Endothelial cell of umbilical vein (primary cell): ENCODE measurements around the gene NCKAP5. TPM values are rescaled to one million over a fixed set of nuclear protein-coding genes. Genes with fewer than 3 reads are reported as not detected.

Experiments
- BruUV-seq: library from RNA; stranded (reverse); fragments of 400-500 nt; replicated peaks from 2 replicates; lab custom pipeline; 2021; lab: Mats Ljungman, UMichigan
- CTCF ChIA-PET: fragments of 300-600, 350-600 bp; sonication (Branson Sonifier 250); formaldehyde crosslinking; loops from one replicate; lab custom pipeline; 2021; ENCODE audit warnings: antibody characterized with exemption, inconsistent platforms; lab: Charles Lee
- POLR2A ChIA-PET: fragments of 300-600, 350-600 bp; sonication (Branson Sonifier 250); formaldehyde crosslinking; loops from one replicate; lab custom pipeline; 2021; ENCODE audit warnings: antibody characterized with exemption, inconsistent platforms; lab: Charles Lee
- DNase-seq: peaks from one replicate; pipeline ENCODE4 v3.0.0-alpha.2; 2011; ENCODE audit warnings: low read depth, low spot score
- FAIRE-seq: peaks from 2 replicates; lab custom pipeline; 2011; peaks lifted over from hg19 to GRCh38; lab: Jason Lieb, UNC
- H2AFZ ChIP-seq: 2 replicates; pipeline ENCODE4 v1.6.0; 2012; ENCODE audit warnings: low read depth, low read length, control low read depth, inconsistent platforms
- H3K27ac ChIP-seq: 2 replicates; pipeline ENCODE4 v1.5.1; 2011; ENCODE audit warnings: low read depth, mild to moderate bottlenecking, control low read depth, low read length, moderate library complexity; ENCODE audit not compliant: insufficient read depth
- H3K27me3 ChIP-seq, 2 experiments: 2 replicates each; pipeline versions ENCODE4 v1.6.0 to v1.6.1; 2011; ENCODE audit warnings: low read length in 2 of 2, mixed read lengths in 1 of 2; ENCODE audit not compliant: control insufficient read depth in 2 of 2, insufficient read depth in 2 of 2
- H3K36me3 ChIP-seq, 2 experiments: 2 replicates in 1 of 2; 3 replicates in 1 of 2; pipeline ENCODE4 v1.5.1; 2011; ENCODE audit warnings: low read length in 2 of 2, mild to moderate bottlenecking in 1 of 2, moderate library complexity in 1 of 2; ENCODE audit not compliant: control insufficient read depth in 2 of 2, insufficient read depth in 2 of 2; ENCODE audit errors: extremely low read depth in 1 of 2
- H3K4me1 ChIP-seq: 3 replicates; pipeline ENCODE4 v1.5.1; 2011; ENCODE audit warnings: mild to moderate bottlenecking, low read length; ENCODE audit not compliant: control insufficient read depth, insufficient read depth; ENCODE audit errors: extremely low read depth
- H3K4me2 ChIP-seq: 2 replicates; pipeline ENCODE4 v1.6.1; 2011; ENCODE audit warnings: low read length, control low read depth, mixed read lengths; ENCODE audit not compliant: insufficient read depth
- H3K4me3 ChIP-seq, 3 experiments: fragments of 200-600 bp in 1 of 3; sonication (generic), shearing (Covaris generic) in 1 of 3; replicated peaks in 1 of 3; 2 replicates each; pipeline ENCODE4 v1.5.1; 2011 to 2016; ENCODE audit warnings: control low read depth in 3 of 3, low read length in 3 of 3, mild to moderate bottlenecking in 2 of 3, inconsistent platforms in 1 of 3, low read depth in 1 of 3, moderate library complexity in 1 of 3; ENCODE audit not compliant: insufficient read depth in 1 of 3
- H3K79me2 ChIP-seq: 2 replicates; pipeline ENCODE4 v1.6.0; 2012; ENCODE audit warnings: low read length, inconsistent platforms; ENCODE audit not compliant: control insufficient read depth, insufficient read depth
- H3K9ac ChIP-seq: replicated peaks from 2 replicates; pipeline ENCODE3; 2011; ENCODE audit warnings: low read length, control low read depth; ENCODE audit not compliant: insufficient read depth; ENCODE audit errors: extremely low read depth
- H3K9me1 ChIP-seq: replicated peaks from 3 replicates; pipeline ENCODE4 v1.6.0; 2011; ENCODE audit warnings: mild to moderate bottlenecking, low read length; ENCODE audit not compliant: control insufficient read depth, insufficient read depth; ENCODE audit errors: extremely low read depth
- H3K9me3 ChIP-seq: replicated peaks from 2 replicates; pipeline ENCODE4 v1.5.1; 2012; ENCODE audit warnings: low read length, inconsistent platforms; ENCODE audit not compliant: control insufficient read depth, insufficient read depth
- H4K20me1 ChIP-seq: replicated peaks from 2 replicates; pipeline ENCODE3; 2011; ENCODE audit warnings: mild to moderate bottlenecking, low read length; ENCODE audit not compliant: control insufficient read depth, insufficient read depth; ENCODE audit errors: extremely low read depth
- CTCF ChIP-seq, 2 donors: IDR thresholded peaks; 1 replicate in 1 of 2; 2 replicates in 1 of 2; pipeline ENCODE4 v1.5.1; 2011; ENCODE audit warnings: low read length in 2 of 2, mild to moderate bottlenecking in 2 of 2, moderate library complexity in 2 of 2, control low read depth in 1 of 2, inconsistent platforms in 1 of 2, low read depth in 1 of 2; ENCODE audit not compliant: insufficient read depth in 1 of 2; ENCODE audit errors: extremely low read depth in 1 of 2
- EZH2 ChIP-seq: IDR thresholded peaks from 2 replicates; pipeline ENCODE4 v1.6.1; 2012; ENCODE audit warnings: borderline replicate concordance, low read depth, mild to moderate bottlenecking, moderate library complexity, low read length, inconsistent platforms; ENCODE audit not compliant: severe bottlenecking
- FOS ChIP-seq: IDR thresholded peaks from 2 replicates; pipeline ENCODE4 v1.6.1; 2011; ENCODE audit warnings: mild to moderate bottlenecking, low read length, moderate library complexity, borderline replicate concordance; ENCODE audit not compliant: insufficient read depth
- GATA2 ChIP-seq: IDR thresholded peaks from 2 replicates; pipeline ENCODE4 v1.7.0; 2011; ENCODE audit warnings: low read depth, mild to moderate bottlenecking, moderate library complexity, mixed read lengths, low read length; ENCODE audit not compliant: insufficient read length, insufficient read depth
- JUN ChIP-seq: IDR thresholded peaks from 2 replicates; pipeline ENCODE4 v1.6.1; 2011; ENCODE audit warnings: borderline replicate concordance, low read depth; ENCODE audit not compliant: insufficient read length, insufficient read depth
- MYC ChIP-seq: IDR thresholded peaks from one replicate; pipeline ENCODE4 v1.6.1; 2011; ENCODE audit warnings: mild to moderate bottlenecking, low read depth, low read length
- POLR2A ChIP-seq: IDR thresholded peaks from 2 replicates; pipeline ENCODE4 v1.6.1; 2012; ENCODE audit warnings: low read depth, mild to moderate bottlenecking, control low read depth, low read length
- POLR2AphosphoS5 ChIP-seq: IDR thresholded peaks from 2 replicates; pipeline ENCODE4 v1.6.1; 2012; ENCODE audit warnings: low read depth, mild to moderate bottlenecking, control low read depth, low read length, moderate library complexity; ENCODE audit not compliant: insufficient read depth
- dilution Hi-C: fragments of 300-500 bp; cut with MboI; formaldehyde crosslinking; loops from one replicate; pipeline ENCODE4 v1.15.0; 2019; ENCODE audit warnings: low sequenced_read_pairs; ENCODE audit not compliant: extremely low pct_ligation_motif_present
- intact Hi-C: fragments of 100-400 bp; cut with micrococcal nuclease; formaldehyde crosslinking; loops from one replicate; pipeline ENCODE4 v1.10.0; 2022
- polyA plus RNA-seq, 4 experiments: library from polyadenylated mRNA; depleted of rRNA in 3 of 4; stranded (reverse) in 3 of 4; unstranded in 1 of 4; fragments of >200 nt; gene quantifications; 2 replicates each; pipeline versions ENCODE4 v1.2.1 to v1.2.3, GENCODE V29; 2011 to 2012; ENCODE audit warnings: missing spikeins in 1 of 4
- total RNA-seq: library from RNA; stranded (reverse); gene quantifications from 2 replicates; pipeline ENCODE4 v1.2.3, GENCODE V29; 2021
- TF ChIP-seq, protein P1 (sequence below): IDR thresholded peaks from 2 replicates; pipeline ENCODE4 v1.6.1; 2011; ENCODE audit not compliant: insufficient read depth, insufficient read length

Gene NCKAP5
- total and polyA plus RNA-seq, 2 donors (not counting 3 experiments of a cell fraction or from before 2014, with no cell fraction given) = 0.47 to 3.3 TPM

DNA sequence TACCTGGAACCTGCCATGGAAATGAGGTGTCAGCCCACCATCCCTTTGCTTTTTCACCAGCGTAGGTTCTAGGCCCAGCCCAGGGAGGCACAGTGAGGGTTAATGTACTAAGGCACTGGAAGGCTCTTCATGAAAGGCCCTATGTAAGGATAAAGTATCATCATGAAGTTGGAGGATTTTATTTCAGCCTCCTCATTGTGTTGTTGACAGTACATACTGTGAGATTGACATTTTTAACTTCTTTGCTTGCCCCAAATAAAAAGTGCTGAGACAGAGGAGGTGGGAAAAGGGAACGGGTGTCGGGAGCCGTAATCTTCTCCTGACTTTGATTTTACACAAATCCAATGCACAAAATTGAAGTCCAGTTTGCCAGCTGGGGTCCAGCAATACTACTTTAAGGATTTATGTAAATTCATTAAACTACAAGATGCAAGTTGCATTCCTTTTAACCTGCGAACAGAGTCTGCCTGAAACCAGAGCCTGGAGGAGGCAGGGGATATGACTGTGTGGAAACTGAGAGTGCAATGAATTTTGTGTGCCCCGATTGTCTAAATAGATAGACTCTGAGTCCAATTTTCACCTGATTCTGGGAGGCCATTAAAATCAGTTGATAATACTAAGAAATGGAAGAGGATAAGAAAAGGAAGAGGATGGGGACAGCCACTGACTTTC lies 5.4 kb upstream of the NCKAP5 start:
- Histone ChIP-seq H3K27me3 (no peaks in the 10 kb centered on the region), H3K9me3 (no peaks in the 10 kb centered on the region), H3K9me1 (no peaks in the 10 kb centered on the region), H3K4me1 (peaks cover 5% of the 10 kb centered on the region), H2AFZ (no peak overlapping the region), H3K27ac (no peak overlapping the region), H3K79me2 (no peaks in the 10 kb centered on the region), H4K20me1 (no peaks in the 10 kb centered on the region), H3K9ac (no peak overlapping the region), H3K4me2 (no peak overlapping the region), H3K36me3 (no peaks in the 10 kb centered on the region), H3K4me3 (no peak overlapping the region)
- intact Hi-C loops (no loop called here), dilution Hi-C loops (no loop called here)
- BruUV-seq = no TSS peak
- DNase-seq = no peak
- POLR2A ChIA-PET = no interaction called here
- no peak for TF ChIP-seq FOS
- no peak for TF ChIP-seq CTCF (IDR thresholded peaks at IDR 0.05; ENCODE audit: extremely low read depth in 1 of 2, insufficient read depth in 1 of 2, low read depth in 1 of 2, low read length in 2 of 2)
- no peak for TF ChIP-seq JUN
- CTCF ChIA-PET = interaction anchor here (1.4 to 2.5 kb wide), 2 partner anchors 12 to 14 kb away, joined by 3 to 15 read pairs; no protein-coding TSS in a partner anchor
- FAIRE-seq = no peak

GRCh38 chr2:133571249-133571648 lies 3.0 kb upstream of the NCKAP5 start:
- DNase-seq = no peak
- TF ChIP-seq FOS = no peak
- TF ChIP-seq POLR2AphosphoS5 = no peak
- TF ChIP-seq GATA2 = no peak
- TF ChIP-seq POLR2A = no peak
- TF ChIP-seq EZH2 = no peak
- TF ChIP-seq MYC = no peak
- TF ChIP-seq, protein P1, sequence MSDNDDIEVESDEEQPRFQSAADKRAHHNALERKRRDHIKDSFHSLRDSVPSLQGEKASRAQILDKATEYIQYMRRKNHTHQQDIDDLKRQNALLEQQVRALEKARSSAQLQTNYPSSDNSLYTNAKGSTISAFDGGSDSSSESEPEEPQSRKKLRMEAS = no peak
- no peak for TF ChIP-seq CTCF (IDR thresholded peaks at IDR 0.05; ENCODE audit: extremely low read depth in 1 of 2, insufficient read depth in 1 of 2, low read depth in 1 of 2, low read length in 2 of 2)
- no peak for TF ChIP-seq JUN
- Histone ChIP-seq H3K27ac (no peak overlapping the region), H3K4me3 (no peak overlapping the region), H3K79me2 (no peaks in the 10 kb centered on the region), H3K4me1 (peaks cover 5% of the 10 kb centered on the region), H3K9me3 (no peaks in the 10 kb centered on the region), H3K27me3 (no peaks in the 10 kb centered on the region), H3K9me1 (no peaks in the 10 kb centered on the region), H3K9ac (no peak overlapping the region), H3K36me3 (no peaks in the 10 kb centered on the region), H4K20me1 (no peaks in the 10 kb centered on the region), H3K4me2 (no peak overlapping the region), H2AFZ (no peak overlapping the region)
- CTCF ChIA-PET = interaction anchor here (0.7 to 1.5 kb wide), 2 partner anchors 9 to 11 kb away, joined by 3 to 4 read pairs; no protein-coding TSS in a partner anchor
- dilution Hi-C loops (no loop called here), intact Hi-C loops (no loop called here)
- FAIRE-seq = no peak
- POLR2A ChIA-PET = no interaction called here
- BruUV-seq = no TSS peak
